HS-27A (cell line): Measurements from ENCODE around the gene HS6ST1.
A peak's percentile ranks its signal among the peaks of the same experiment; 100 is the strongest.

Experiments
- DNase-seq: peaks from one replicate; pipeline ENCODE4 v3.0.0-alpha.2; 2012; ENCODE audit warnings: low read depth, missing footprints

HS6ST1 gene

GRCh38 chr2:128348701-128349100 lies 30.0 kb upstream of the HS6ST1 start:
- no peak for DNase-seq

- DNase-seq, result peak; percentile 50
Measured at GRCh38 chr2:128347701-128348539, 29.3 kb upstream of the HS6ST1 start.

- no peak for DNase-seq
Measured at GRCh38 chr2:128347171-128347558, 28.5 kb upstream of the HS6ST1 start.

GRCh38 chr2:128346291-128347170 lies 27.9 kb upstream of the HS6ST1 start:
- no peak for DNase-seq

GRCh38 chr2:128345436-128346165 lies 26.9 kb upstream of the HS6ST1 start:
- no peak for DNase-seq

GRCh38 chr2:128344101-128344500 lies 25.4 kb upstream of the HS6ST1 start:
- DNase-seq, result no peak

GRCh38 chr2:128343459-128343858 lies 24.8 kb upstream of the HS6ST1 start:
- DNase-seq, result no peak

- no peak for DNase-seq
Measured at GRCh38 chr2:128342550-128342949, 23.9 kb upstream of the HS6ST1 start.

- no peak for DNase-seq
Measured at GRCh38 chr2:128341621-128342020, 23.0 kb upstream of the HS6ST1 start.

- DNase-seq, result no peak
Measured at GRCh38 chr2:128332091-128332634, 13.5 kb upstream of the HS6ST1 start.

- no peak for DNase-seq
Measured at GRCh38 chr2:128330583-128330982, 11.9 kb upstream of the HS6ST1 start.

GRCh38 chr2:128329607-128330006 lies 10.9 kb upstream of the HS6ST1 start:
- DNase-seq, result no peak

- no peak for DNase-seq
Measured at GRCh38 chr2:128327180-128327964, 8.7 kb upstream of the HS6ST1 start.

- no peak for DNase-seq
Measured at GRCh38 chr2:128326346-128326745, 7.7 kb upstream of the HS6ST1 start.

- DNase-seq, result no peak
Measured at GRCh38 chr2:128325611-128326181, 7.0 kb upstream of the HS6ST1 start.

GRCh38 chr2:128324897-128325410 lies 6.3 kb upstream of the HS6ST1 start:
- DNase-seq, result no peak

GRCh38 chr2:128324008-128324896 lies 5.6 kb upstream of the HS6ST1 start:
- no peak for DNase-seq

- DNase-seq, result no peak
Measured at GRCh38 chr2:128323555-128323931, 4.9 kb upstream of the HS6ST1 start.

- DNase-seq, result no peak
Measured at GRCh38 chr2:128322715-128323554, 4.3 kb upstream of the HS6ST1 start.
